Activated T-helper 1 cell treated with anti-CD3 and anti-CD28 coated beads, Interleukin-12 subunit alpha, Interleukin-12 subunit beta, Interleukin-2, Interleukin-4 antibody, amounts not matched to agents 30 ng/mL and 10 ng/mL and 1 ng/mL, durations not matched to agents 14 hours and 24 hours and 36 hours (primary cell): Measurements from ENCODE around the gene JARID2. TPM values are rescaled to one million over a fixed set of nuclear protein-coding genes. Genes with fewer than 3 reads are reported as not detected.
A peak's percentile ranks its signal among the peaks of the same experiment; 100 is the strongest.
"Not testable (repeated sequence)": the region's sequence is repeated elsewhere in the genome, so short reads cannot be mapped to it uniquely, and the experiment has no call there.

ENCODE experiments used
- DNase-seq: peaks from one replicate; pipeline ENCODE4 v3.0.0; 2021; ENCODE audit warnings: low spot score
- H3K27ac Mint-ChIP-seq: one replicate; pipeline ENCODE4 v1.8.0; 2021; ENCODE audit warnings: mild to moderate bottlenecking, mixed read lengths
- H3K27me3 Mint-ChIP-seq: one replicate; pipeline ENCODE4 v1.8.0; 2022; ENCODE audit warnings: mild to moderate bottlenecking, moderate library complexity, mixed read lengths; ENCODE audit not compliant: insufficient read depth
- H3K36me3 Mint-ChIP-seq: one replicate; pipeline ENCODE4 v1.8.0; 2021; ENCODE audit warnings: low read depth, mixed read lengths
- H3K4me1 Mint-ChIP-seq: one replicate; pipeline ENCODE4 v1.8.0; 2021; ENCODE audit warnings: low read depth, mixed read lengths
- H3K4me3 Mint-ChIP-seq: one replicate; pipeline ENCODE4 v1.8.0; 2021; ENCODE audit warnings: mild to moderate bottlenecking, moderate library complexity, mixed read lengths
- H3K9me3 Mint-ChIP-seq: one replicate; pipeline ENCODE4 v1.8.0; 2021; ENCODE audit warnings: mixed read lengths
- intact Hi-C: fragments of 100-400 bp; cut with micrococcal nuclease; formaldehyde crosslinking; loops from one replicate; pipeline ENCODE4 v1.15.1; 2024
- total RNA-seq: library from RNA; stranded (reverse); gene quantifications from 2 replicates; pipeline ENCODE4 v1.2.3, GENCODE V29; 2022

JARID2 gene
- total RNA-seq, 1 donor from 2014 or later: 60.5 TPM

GRCh38 chr6:15290067-15290680 is 44.3 kb downstream of the JARID2 start:
- Mint-ChIP-seq H3K27me3 (peaks cover 2% of the 10 kb centered on the region), H3K4me3 (no peak overlapping the region), H3K27ac (peak overlapping the region; percentile 78), H3K36me3 (peaks cover 39% of the 10 kb centered on the region), H3K4me1 (peaks cover 76% of the 10 kb centered on the region), H3K9me3 (no peaks in the 10 kb centered on the region)
- intact Hi-C loops: no loop called here
- no peak for DNase-seq

- no peak overlapping the region for H3K4me3 Mint-ChIP-seq
- H3K27ac Mint-ChIP-seq: peak overlapping the region; percentile 37
- H3K27me3 Mint-ChIP-seq: peaks cover 2% of the 10 kb centered on the region
- H3K36me3 Mint-ChIP-seq: peaks cover 38% of the 10 kb centered on the region
- peaks cover 77% of the 10 kb centered on the region for H3K4me1 Mint-ChIP-seq
- intact Hi-C loops: no loop called here
- no peak for DNase-seq
- no peaks in the 10 kb centered on the region for H3K9me3 Mint-ChIP-seq
These were observed 45.3 kb downstream of the JARID2 start for GRCh38 chr6:15290962-15291704.

DNA sequence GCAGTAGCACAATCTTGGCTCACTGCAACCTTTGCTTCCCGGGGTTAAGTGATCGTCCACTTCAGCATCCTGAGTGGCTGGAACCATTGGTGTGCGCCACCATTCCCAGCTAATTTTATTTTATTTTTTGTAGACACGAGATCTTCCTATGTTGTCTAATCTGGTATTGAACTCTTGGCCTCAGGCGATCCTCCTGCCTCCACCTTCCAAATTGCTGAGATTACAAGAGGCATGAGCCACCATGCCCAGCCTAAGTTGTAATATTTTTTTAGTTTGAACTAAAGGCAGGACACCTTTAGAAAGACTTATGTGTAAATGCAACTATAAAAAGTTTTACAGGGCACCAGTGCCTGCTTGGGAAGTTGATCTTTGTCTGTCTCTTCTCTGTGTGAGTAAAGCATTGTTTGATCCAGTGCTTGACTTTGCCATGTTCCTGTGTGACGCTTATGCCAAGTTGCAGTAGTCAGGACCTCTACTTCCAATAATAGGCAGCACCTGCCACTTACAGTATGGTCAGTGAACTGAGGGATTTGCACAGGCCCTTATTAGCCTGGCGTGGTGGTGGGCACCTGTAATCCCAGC is 46.9 kb downstream of the JARID2 start:
- H3K27ac Mint-ChIP-seq: peak overlapping the region; percentile 80
- no peaks in the 10 kb centered on the region for H3K9me3 Mint-ChIP-seq
- peak overlapping the region; percentile 15 for H3K4me3 Mint-ChIP-seq
- H3K4me1 Mint-ChIP-seq: peaks cover 86% of the 10 kb centered on the region
- DNase-seq: no peak
- H3K36me3 Mint-ChIP-seq: peaks cover 35% of the 10 kb centered on the region
- intact Hi-C loops: no loop called here
- peaks cover 2% of the 10 kb centered on the region for H3K27me3 Mint-ChIP-seq

- intact Hi-C loops: no loop called here
- DNase-seq: no peak
- Mint-ChIP-seq H3K36me3 (peaks cover 34% of the 10 kb centered on the region), H3K4me3 (no peak overlapping the region), H3K27me3 (peaks cover 2% of the 10 kb centered on the region), H3K4me1 (peaks cover 86% of the 10 kb centered on the region), H3K27ac (peak overlapping the region; percentile 61), H3K9me3 (no peaks in the 10 kb centered on the region)
These were observed 47.8 kb downstream of the JARID2 start for GRCh38 chr6:15293674-15294073.

DNA sequence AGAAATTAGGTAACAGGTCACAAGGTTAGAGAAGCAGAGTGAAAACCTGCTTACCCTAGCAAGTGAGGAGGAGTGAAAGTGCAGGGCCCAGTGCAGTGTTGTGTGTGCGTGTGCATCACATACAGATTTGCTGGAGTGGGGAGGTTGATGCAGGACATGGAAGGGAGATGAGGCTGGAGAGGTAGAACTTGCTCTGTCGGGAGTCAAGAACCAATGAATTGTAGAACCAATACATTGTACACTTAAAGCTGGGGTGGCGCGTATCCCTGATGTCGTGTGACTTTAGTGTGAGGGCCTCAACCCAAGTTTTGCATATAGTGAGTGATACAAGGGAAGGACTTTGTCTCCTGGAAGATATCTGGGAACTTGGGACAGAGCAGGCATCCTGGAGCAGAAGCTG is 48.6 kb downstream of the JARID2 start:
- Mint-ChIP-seq H3K9me3 (no peaks in the 10 kb centered on the region), H3K4me3 (peak overlapping the region; percentile 61), H3K36me3 (peaks cover 35% of the 10 kb centered on the region), H3K4me1 (peaks cover 89% of the 10 kb centered on the region), H3K27ac (peak overlapping the region; percentile 88), H3K27me3 (peaks cover 2% of the 10 kb centered on the region)
- DNase-seq: no peak
- intact Hi-C loops: no loop called here

DNA sequence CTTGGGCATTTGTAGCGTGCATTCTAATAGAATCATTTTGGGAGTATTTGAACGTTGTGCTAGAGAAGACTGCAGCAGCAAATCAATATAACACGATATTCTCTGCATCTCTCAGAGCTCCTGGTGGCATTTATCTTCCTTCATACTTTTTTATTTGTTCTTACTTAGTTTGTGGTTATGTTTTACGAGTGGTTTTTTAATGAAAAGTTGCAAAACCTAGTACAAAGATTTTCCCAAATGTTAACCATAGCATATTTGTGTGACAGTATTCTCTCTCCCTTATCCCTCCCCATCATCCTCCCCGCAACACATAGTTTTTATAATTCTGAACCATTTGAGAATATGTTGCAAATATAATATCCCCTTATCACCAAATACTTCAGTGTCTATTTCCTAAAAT is 50.4 kb downstream of the JARID2 start:
- H3K36me3 Mint-ChIP-seq: peaks cover 32% of the 10 kb centered on the region
- intact Hi-C loops: no loop called here

GRCh38 chr6:15296735-15297134 is 50.9 kb downstream of the JARID2 start:
- H3K27ac Mint-ChIP-seq: peak overlapping the region; percentile 77
- peaks cover 33% of the 10 kb centered on the region for H3K36me3 Mint-ChIP-seq
- peak overlapping the region; percentile 34 for H3K4me3 Mint-ChIP-seq
- H3K27me3 Mint-ChIP-seq: peaks cover 2% of the 10 kb centered on the region
- H3K9me3 Mint-ChIP-seq: no peaks in the 10 kb centered on the region
- H3K4me1 Mint-ChIP-seq: peaks cover 92% of the 10 kb centered on the region
- DNase-seq: peak; percentile 34
- intact Hi-C loops: no loop called here

More for the DNA sequence above, 50.4 kb downstream of the JARID2 start:
- peak overlapping the region; percentile 77 for H3K27ac Mint-ChIP-seq
- no peak for DNase-seq
- H3K4me1 Mint-ChIP-seq: peaks cover 92% of the 10 kb centered on the region
- H3K9me3 Mint-ChIP-seq: no peaks in the 10 kb centered on the region
- H3K27me3 Mint-ChIP-seq: peaks cover 2% of the 10 kb centered on the region
- H3K4me3 Mint-ChIP-seq: peak overlapping the region; percentile 34

DNA sequence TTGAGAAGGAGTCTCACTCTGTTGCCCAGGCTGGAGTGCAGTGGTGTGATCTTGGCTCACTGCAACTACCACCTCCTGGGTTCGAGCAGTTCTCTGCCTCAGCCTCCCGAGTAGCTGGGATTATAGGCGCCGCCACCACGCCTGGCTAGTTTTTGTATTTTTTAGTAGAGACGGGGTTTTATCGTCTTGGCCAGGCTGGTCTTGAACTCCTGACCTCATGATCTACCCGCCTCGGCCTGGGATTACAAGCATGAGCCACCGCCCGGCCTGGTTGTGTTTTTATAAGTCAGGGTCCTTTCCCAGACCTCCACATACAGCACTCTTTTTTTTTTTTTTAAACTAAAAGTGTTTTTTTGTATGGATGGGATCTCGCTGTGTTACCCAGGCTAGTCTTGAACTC is 51.3 kb downstream of the JARID2 start:
- H3K4me3 Mint-ChIP-seq, intact Hi-C loops, DNase-seq, H3K9me3 Mint-ChIP-seq, H3K27me3 Mint-ChIP-seq: not testable (repeated sequence)
- Mint-ChIP-seq H3K27ac (peak overlapping the region; percentile 79), H3K4me1 (peaks cover 92% of the 10 kb centered on the region), H3K36me3 (peaks cover 34% of the 10 kb centered on the region)

DNA sequence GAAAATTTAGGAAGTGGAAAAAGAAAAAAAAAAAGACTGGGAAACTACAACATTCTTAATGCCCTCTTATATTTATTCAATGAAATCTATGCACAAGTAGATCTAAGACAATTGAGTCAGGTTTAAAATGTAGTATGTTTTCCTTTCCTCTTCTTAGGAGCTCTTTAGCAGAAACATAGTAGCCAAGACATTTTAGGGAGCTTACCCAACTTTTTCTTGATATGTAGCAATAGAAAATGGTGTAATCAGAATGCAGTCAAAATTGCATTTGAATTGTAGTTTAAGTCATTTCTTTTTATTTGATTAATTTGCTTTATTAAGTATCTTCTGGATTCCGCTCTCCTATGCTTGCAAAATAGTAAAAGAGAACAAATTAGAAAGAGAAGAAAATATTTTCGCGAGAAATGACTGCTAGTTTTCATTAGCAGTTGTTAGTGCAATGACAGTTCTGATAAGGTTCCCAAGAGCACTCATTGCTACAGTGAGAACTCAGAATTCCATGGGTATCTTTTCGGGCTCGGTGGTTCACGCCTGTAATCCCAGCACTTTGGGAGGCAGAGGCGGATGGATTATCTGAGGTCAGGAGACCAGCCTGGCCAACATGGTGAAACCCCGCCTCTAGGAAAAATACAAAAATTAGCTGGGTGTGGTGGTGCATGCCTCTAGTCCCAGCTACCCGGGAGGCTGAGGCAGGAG is 52.2 kb downstream of the JARID2 start:
- H3K9me3 Mint-ChIP-seq: no peaks in the 10 kb centered on the region
- H3K27ac Mint-ChIP-seq: peak overlapping the region; percentile 79
- H3K36me3 Mint-ChIP-seq: peaks cover 29% of the 10 kb centered on the region
- peak overlapping the region; percentile 24 for H3K4me3 Mint-ChIP-seq
- peaks cover 84% of the 10 kb centered on the region for H3K4me1 Mint-ChIP-seq
- DNase-seq: no peak
- H3K27me3 Mint-ChIP-seq: no peaks in the 10 kb centered on the region
- intact Hi-C loops: no loop called here

DNA sequence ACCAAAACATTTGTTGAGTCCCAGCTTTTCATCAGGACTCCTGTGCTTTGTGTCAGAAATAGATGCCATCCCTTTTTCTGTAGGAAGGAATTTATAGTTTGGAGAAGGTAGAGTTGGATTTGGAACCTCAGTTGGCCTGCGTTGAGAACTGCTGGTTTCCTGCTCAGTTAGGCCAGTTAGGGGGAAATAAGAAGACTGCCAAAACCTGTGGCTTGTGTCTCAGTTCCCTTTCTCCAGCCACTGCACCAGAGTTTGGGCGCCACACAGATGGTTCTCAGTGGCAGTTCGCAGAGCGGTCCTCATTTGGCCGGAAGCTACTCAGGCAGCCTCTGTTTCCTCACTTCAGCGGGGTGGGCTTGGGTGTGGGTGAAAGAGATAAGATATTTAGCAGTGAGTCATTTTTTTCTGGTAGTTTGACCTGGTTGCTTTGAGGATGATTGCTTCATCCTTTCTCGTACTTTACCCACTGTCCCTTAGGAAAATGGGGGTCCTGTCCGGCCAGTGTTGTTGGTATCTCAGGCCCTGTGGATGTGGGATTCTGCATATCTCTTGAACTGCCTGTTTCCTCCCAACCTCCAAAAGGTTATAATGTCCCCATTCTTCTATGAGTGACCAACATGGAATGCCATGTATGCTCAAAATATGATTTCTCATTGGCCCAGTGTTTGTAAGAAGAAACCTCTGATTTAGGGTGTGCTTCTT is 53.7 kb downstream of the JARID2 start:
- H3K9me3 Mint-ChIP-seq: no peaks in the 10 kb centered on the region
- H3K27ac Mint-ChIP-seq: peak overlapping the region; percentile 69
- DNase-seq: no peak
- peak overlapping the region; percentile 69 for H3K4me3 Mint-ChIP-seq
- H3K27me3 Mint-ChIP-seq: no peaks in the 10 kb centered on the region
- peaks cover 23% of the 10 kb centered on the region for H3K36me3 Mint-ChIP-seq
- intact Hi-C loops: loop anchor here (2.0 kb wide), 2 partner anchors 51 to 851 kb away; no protein-coding TSS in a partner anchor
- H3K4me1 Mint-ChIP-seq: peaks cover 82% of the 10 kb centered on the region

- H3K36me3 Mint-ChIP-seq: peaks cover 27% of the 10 kb centered on the region
- intact Hi-C loops: loop anchor here (1.0 to 2.0 kb wide), 6 partner anchors 17 to 853 kb away; no protein-coding TSS in a partner anchor
- peaks cover 87% of the 10 kb centered on the region for H3K4me1 Mint-ChIP-seq
- no peaks in the 10 kb centered on the region for H3K9me3 Mint-ChIP-seq
- H3K27ac Mint-ChIP-seq: peak overlapping the region; percentile 69
- no peaks in the 10 kb centered on the region for H3K27me3 Mint-ChIP-seq
- DNase-seq: no peak
- peak overlapping the region; percentile 16 for H3K4me3 Mint-ChIP-seq
These were observed 55.5 kb downstream of the JARID2 start for GRCh38 chr6:15301179-15302006.
